ENCODE measurements around the gene NUP205. TPM values are rescaled to one million over a fixed set of nuclear protein-coding genes. Genes with fewer than 3 reads are reported as not detected.

NUP205 gene
- total RNA-seq, 1 experiment from 2014 or later = 171 TPM

- no peak for ATAC-seq
- Mint-ChIP-seq H3K4me1 (no peaks in the 10 kb centered on the region), H3K9me3 (no peaks in the 10 kb centered on the region), H3K27ac (no peak overlapping the region), H3K27me3 (ENCODE audit: low read depth) (no peaks in the 10 kb centered on the region), H3K4me3 (no peak overlapping the region), H3K36me3 (peaks cover 73% of the 10 kb centered on the region)
- TF ChIP-seq PRDM15 (CRISPR knock-in tag; IDR thresholded peaks at IDR 0.05) (no peak), ZNF425 (CRISPR knock-in tag; conservative IDR thresholded peaks at IDR 0.05) (no peak), ZNF121 (CRISPR knock-in tag; IDR thresholded peaks at IDR 0.05) (no peak), AR (CRISPR knock-in tag; IDR thresholded peaks at IDR 0.05) (no peak), JUN (CRISPR knock-in tag; IDR thresholded peaks at IDR 0.05) (no peak), USF2 (CRISPR knock-in tag; IDR thresholded peaks at IDR 0.05) (no peak), ATF1 (CRISPR knock-in tag; IDR thresholded peaks at IDR 0.05) (no peak), ZNF396 (CRISPR knock-in tag; IDR thresholded peaks at IDR 0.05; ENCODE audit: borderline replicate concordance) (no peak), KAT7 (CRISPR knock-in tag; IDR thresholded peaks at IDR 0.05; ENCODE audit: borderline replicate concordance) (no peak), GRHL2 (CRISPR knock-in tag; IDR thresholded peaks at IDR 0.05; ENCODE audit: insufficient replicate concordance, severe bottlenecking) (no peak), ZBTB21 (CRISPR knock-in tag; IDR thresholded peaks at IDR 0.05; ENCODE audit: borderline replicate concordance) (no peak), EMX1 (CRISPR knock-in tag; IDR thresholded peaks at IDR 0.05) (no peak), SP1 (CRISPR knock-in tag; conservative IDR thresholded peaks at IDR 0.05) (no peak), SOX15 (CRISPR knock-in tag; IDR thresholded peaks at IDR 0.05) (no peak), TP53 (CRISPR knock-in tag; IDR thresholded peaks at IDR 0.05) (no peak), SMAD3 (CRISPR knock-in tag; IDR thresholded peaks at IDR 0.05; ENCODE audit: borderline replicate concordance) (no peak), E2F1 (CRISPR knock-in tag; IDR thresholded peaks at IDR 0.05) (no peak), FOXK1 (CRISPR knock-in tag; IDR thresholded peaks at IDR 0.05) (no peak)
- ChIA-PET POLR2A (no interaction called here), CTCF (no interaction called here)
- DNase-seq (ENCODE audit: low spot score) = no peak
Measured at GRCh38 chr7:135616136-135616535, 58.4 kb downstream of the NUP205 start.

All from WTC11 (cell line).